ENCODE data around the gene KCNJ1. TPM values are rescaled to one million over a fixed set of nuclear protein-coding genes. Genes with fewer than 3 reads are reported as not detected.

KCNJ1 gene
- total RNA-seq, 4 donors from 2014 or later, result 0.10 to 0.88 (median 0.42) TPM; not detected in 1

- intact Hi-C loops (cut with DNase I; ENCODE audit: low total_unique reads), result no loop called here
- TF ChIP-seq CTCF (IDR thresholded peaks at IDR 0.05) (no peak), POLR2A (IDR thresholded peaks at IDR 0.05) (no peak)
- WGBS, 2 donors, result 66 to 85% methylated on average over 3 to 7 of the region's 8 CpGs
- no peak overlapping the region for H3K4me3 ChIP-seq (ENCODE audit: low read depth, poor library complexity, severe bottlenecking)
- DNase-seq (ENCODE audit: low spot score in 2 of 2), result no peak
Observed at GRCh38 chr11:128889657-128890213, 22.6 kb upstream of the KCNJ1 start.

- no peak overlapping the region for H3K4me3 ChIP-seq (ENCODE audit: low read depth, poor library complexity, severe bottlenecking)
- TF ChIP-seq CTCF (IDR thresholded peaks at IDR 0.05) (no peak), POLR2A (IDR thresholded peaks at IDR 0.05) (no peak)
- 51 to 65% methylated on average over 15 of the region's 15 CpGs for WGBS, 2 donors
- intact Hi-C loops (cut with DNase I; ENCODE audit: low total_unique reads), result no loop called here
- no peak for DNase-seq (ENCODE audit: low spot score in 2 of 2)
Observed at GRCh38 chr11:128888034-128888985, 21.2 kb upstream of the KCNJ1 start.

GRCh38 chr11:128886406-128887124, 19.5 kb upstream of the KCNJ1 start:
- DNase-seq (ENCODE audit: low spot score in 2 of 2), result no peak
- 21 to 45% methylated on average over 5 of the region's 5 CpGs for WGBS, 2 donors
- no peak overlapping the region for H3K4me3 ChIP-seq (ENCODE audit: low read depth, poor library complexity, severe bottlenecking)
- TF ChIP-seq POLR2A (IDR thresholded peaks at IDR 0.05), result no peak
- intact Hi-C loops (cut with DNase I; ENCODE audit: low total_unique reads), result no loop called here

GRCh38 chr11:128884703-128885338, 17.7 kb upstream of the KCNJ1 start:
- DNase-seq (ENCODE audit: low spot score in 2 of 2), result peak in 1 of 2 donors; percentile 59
- intact Hi-C loops (cut with DNase I; ENCODE audit: low total_unique reads), result loop anchor here (5.0 kb wide), 1 partner anchor 72 kb away; no protein-coding TSS in a partner anchor
- WGBS, 2 donors, result 26 to 28% methylated on average over 12 of the region's 12 CpGs
- no peak for TF ChIP-seq POLR2A (IDR thresholded peaks at IDR 0.05)
- peak in 1 of 3 donors; percentile 36 for TF ChIP-seq CTCF (IDR thresholded peaks at IDR 0.05)
- H3K4me3 ChIP-seq (ENCODE audit: low read depth, poor library complexity, severe bottlenecking), result no peak overlapping the region

GRCh38 chr11:128884054-128884453, 17.0 kb upstream of the KCNJ1 start:
- intact Hi-C loops (cut with DNase I; ENCODE audit: low total_unique reads), result loop anchor here (5.0 kb wide), 1 partner anchor 73 kb away; no protein-coding TSS in a partner anchor
- WGBS, 2 donors, result 56 to 59% methylated on average over 4 of the region's 4 CpGs
- H3K4me3 ChIP-seq (ENCODE audit: low read depth, poor library complexity, severe bottlenecking), result no peak overlapping the region
- TF ChIP-seq CTCF (IDR thresholded peaks at IDR 0.05) (no peak), POLR2A (IDR thresholded peaks at IDR 0.05) (no peak)
- DNase-seq (ENCODE audit: low spot score in 2 of 2), result no peak

Measured in lower leg skin (tissue), 4 donors.